Endothelial cell of umbilical vein (primary cell): Measurements from ENCODE around the gene GLB1L2. TPM values are rescaled to one million over a fixed set of nuclear protein-coding genes. Genes with fewer than 3 reads are reported as not detected.

Experiments
- BruUV-seq: library from RNA; stranded (reverse); fragments of 400-500 nt; replicated peaks from 2 replicates; lab custom pipeline; 2021; lab: Mats Ljungman, UMichigan
- CTCF ChIA-PET: fragments of 300-600, 350-600 bp; sonication (Branson Sonifier 250); formaldehyde crosslinking; loops from one replicate; lab custom pipeline; 2021; ENCODE audit warnings: antibody characterized with exemption, inconsistent platforms; lab: Charles Lee
- POLR2A ChIA-PET: fragments of 300-600, 350-600 bp; sonication (Branson Sonifier 250); formaldehyde crosslinking; loops from one replicate; lab custom pipeline; 2021; ENCODE audit warnings: antibody characterized with exemption, inconsistent platforms; lab: Charles Lee
- DNase-seq: peaks from one replicate; pipeline ENCODE4 v3.0.0-alpha.2; 2011; ENCODE audit warnings: low read depth, low spot score
- FAIRE-seq: peaks from 2 replicates; lab custom pipeline; 2011; peaks lifted over from hg19 to GRCh38; lab: Jason Lieb, UNC
- H2AFZ ChIP-seq: 2 replicates; pipeline ENCODE4 v1.6.0; 2012; ENCODE audit warnings: low read depth, low read length, control low read depth, inconsistent platforms
- H3K27ac ChIP-seq: 2 replicates; pipeline ENCODE4 v1.5.1; 2011; ENCODE audit warnings: low read depth, mild to moderate bottlenecking, control low read depth, low read length, moderate library complexity; ENCODE audit not compliant: insufficient read depth
- H3K27me3 ChIP-seq, 2 experiments: 2 replicates each; pipeline versions ENCODE4 v1.6.0 to v1.6.1; 2011; ENCODE audit warnings: low read length in 2 of 2, mixed read lengths in 1 of 2; ENCODE audit not compliant: control insufficient read depth in 2 of 2, insufficient read depth in 2 of 2
- H3K36me3 ChIP-seq, 2 experiments: 2 replicates in 1 of 2; 3 replicates in 1 of 2; pipeline ENCODE4 v1.5.1; 2011; ENCODE audit warnings: low read length in 2 of 2, mild to moderate bottlenecking in 1 of 2, moderate library complexity in 1 of 2; ENCODE audit not compliant: control insufficient read depth in 2 of 2, insufficient read depth in 2 of 2; ENCODE audit errors: extremely low read depth in 1 of 2
- H3K4me1 ChIP-seq: 3 replicates; pipeline ENCODE4 v1.5.1; 2011; ENCODE audit warnings: mild to moderate bottlenecking, low read length; ENCODE audit not compliant: control insufficient read depth, insufficient read depth; ENCODE audit errors: extremely low read depth
- H3K4me2 ChIP-seq: 2 replicates; pipeline ENCODE4 v1.6.1; 2011; ENCODE audit warnings: low read length, control low read depth, mixed read lengths; ENCODE audit not compliant: insufficient read depth
- H3K4me3 ChIP-seq, 3 experiments: fragments of 200-600 bp in 1 of 3; sonication (generic), shearing (Covaris generic) in 1 of 3; replicated peaks in 1 of 3; 2 replicates each; pipeline ENCODE4 v1.5.1; 2011 to 2016; ENCODE audit warnings: control low read depth in 3 of 3, low read length in 3 of 3, mild to moderate bottlenecking in 2 of 3, inconsistent platforms in 1 of 3, low read depth in 1 of 3, moderate library complexity in 1 of 3; ENCODE audit not compliant: insufficient read depth in 1 of 3
- H3K79me2 ChIP-seq: 2 replicates; pipeline ENCODE4 v1.6.0; 2012; ENCODE audit warnings: low read length, inconsistent platforms; ENCODE audit not compliant: control insufficient read depth, insufficient read depth
- H3K9ac ChIP-seq: replicated peaks from 2 replicates; pipeline ENCODE3; 2011; ENCODE audit warnings: low read length, control low read depth; ENCODE audit not compliant: insufficient read depth; ENCODE audit errors: extremely low read depth
- H3K9me1 ChIP-seq: replicated peaks from 3 replicates; pipeline ENCODE4 v1.6.0; 2011; ENCODE audit warnings: mild to moderate bottlenecking, low read length; ENCODE audit not compliant: control insufficient read depth, insufficient read depth; ENCODE audit errors: extremely low read depth
- H3K9me3 ChIP-seq: replicated peaks from 2 replicates; pipeline ENCODE4 v1.5.1; 2012; ENCODE audit warnings: low read length, inconsistent platforms; ENCODE audit not compliant: control insufficient read depth, insufficient read depth
- H4K20me1 ChIP-seq: replicated peaks from 2 replicates; pipeline ENCODE3; 2011; ENCODE audit warnings: mild to moderate bottlenecking, low read length; ENCODE audit not compliant: control insufficient read depth, insufficient read depth; ENCODE audit errors: extremely low read depth
- CTCF ChIP-seq, 2 donors: IDR thresholded peaks; 1 replicate in 1 of 2; 2 replicates in 1 of 2; pipeline ENCODE4 v1.5.1; 2011; ENCODE audit warnings: low read length in 2 of 2, mild to moderate bottlenecking in 2 of 2, moderate library complexity in 2 of 2, control low read depth in 1 of 2, inconsistent platforms in 1 of 2, low read depth in 1 of 2; ENCODE audit not compliant: insufficient read depth in 1 of 2; ENCODE audit errors: extremely low read depth in 1 of 2
- EZH2 ChIP-seq: IDR thresholded peaks from 2 replicates; pipeline ENCODE4 v1.6.1; 2012; ENCODE audit warnings: borderline replicate concordance, low read depth, mild to moderate bottlenecking, moderate library complexity, low read length, inconsistent platforms; ENCODE audit not compliant: severe bottlenecking
- FOS ChIP-seq: IDR thresholded peaks from 2 replicates; pipeline ENCODE4 v1.6.1; 2011; ENCODE audit warnings: mild to moderate bottlenecking, low read length, moderate library complexity, borderline replicate concordance; ENCODE audit not compliant: insufficient read depth
- GATA2 ChIP-seq: IDR thresholded peaks from 2 replicates; pipeline ENCODE4 v1.7.0; 2011; ENCODE audit warnings: low read depth, mild to moderate bottlenecking, moderate library complexity, mixed read lengths, low read length; ENCODE audit not compliant: insufficient read length, insufficient read depth
- JUN ChIP-seq: IDR thresholded peaks from 2 replicates; pipeline ENCODE4 v1.6.1; 2011; ENCODE audit warnings: borderline replicate concordance, low read depth; ENCODE audit not compliant: insufficient read length, insufficient read depth
- MAX ChIP-seq: IDR thresholded peaks from 2 replicates; pipeline ENCODE4 v1.6.1; 2011; ENCODE audit not compliant: insufficient read depth, insufficient read length
- MYC ChIP-seq: IDR thresholded peaks from one replicate; pipeline ENCODE4 v1.6.1; 2011; ENCODE audit warnings: mild to moderate bottlenecking, low read depth, low read length
- POLR2A ChIP-seq: IDR thresholded peaks from 2 replicates; pipeline ENCODE4 v1.6.1; 2012; ENCODE audit warnings: low read depth, mild to moderate bottlenecking, control low read depth, low read length
- POLR2AphosphoS5 ChIP-seq: IDR thresholded peaks from 2 replicates; pipeline ENCODE4 v1.6.1; 2012; ENCODE audit warnings: low read depth, mild to moderate bottlenecking, control low read depth, low read length, moderate library complexity; ENCODE audit not compliant: insufficient read depth
- dilution Hi-C: fragments of 300-500 bp; cut with MboI; formaldehyde crosslinking; loops from one replicate; pipeline ENCODE4 v1.15.0; 2019; ENCODE audit warnings: low sequenced_read_pairs; ENCODE audit not compliant: extremely low pct_ligation_motif_present
- intact Hi-C: fragments of 100-400 bp; cut with micrococcal nuclease; formaldehyde crosslinking; loops from one replicate; pipeline ENCODE4 v1.10.0; 2022
- polyA plus RNA-seq, 4 experiments: library from polyadenylated mRNA; depleted of rRNA in 3 of 4; stranded (reverse) in 3 of 4; unstranded in 1 of 4; fragments of >200 nt; gene quantifications; 2 replicates each; pipeline versions ENCODE4 v1.2.1 to v1.2.3, GENCODE V29; 2011 to 2012; ENCODE audit warnings: missing spikeins in 1 of 4
- total RNA-seq: library from RNA; stranded (reverse); gene quantifications from 2 replicates; pipeline ENCODE4 v1.2.3, GENCODE V29; 2021

GLB1L2 gene
- total and polyA plus RNA-seq, 2 donors (not counting 3 experiments of a cell fraction or from before 2014, with no cell fraction given): 0.55 to 0.59 TPM

- CTCF ChIA-PET: no interaction called here
- POLR2A ChIA-PET: no interaction called here
- no peaks in the 10 kb centered on the region for H3K79me2 ChIP-seq
- no peaks in the 10 kb centered on the region for H3K36me3 ChIP-seq
- BruUV-seq: no TSS peak
- no peaks in the 10 kb centered on the region for H3K9me3 ChIP-seq
- no peak for DNase-seq
- H3K27me3 ChIP-seq: no peaks in the 10 kb centered on the region
- no peak overlapping the region for H3K9ac ChIP-seq
- no peak overlapping the region for H3K4me2 ChIP-seq
- no peaks in the 10 kb centered on the region for H3K4me1 ChIP-seq
- intact Hi-C loops: no loop called here
- FAIRE-seq: no peak
- no peak overlapping the region for H3K27ac ChIP-seq
- no peak overlapping the region for H2AFZ ChIP-seq
- H3K4me3 ChIP-seq: no peak overlapping the region
- no peaks in the 10 kb centered on the region for H4K20me1 ChIP-seq
- TF ChIP-seq POLR2A (no peak), MYC (no peak), FOS (no peak), MAX (no peak), EZH2 (no peak), CTCF (IDR thresholded peaks at IDR 0.05; ENCODE audit: extremely low read depth in 1 of 2, insufficient read depth in 1 of 2, low read depth in 1 of 2, low read length in 2 of 2) (no peak), GATA2 (no peak), POLR2AphosphoS5 (no peak), JUN (no peak)
- dilution Hi-C loops: no loop called here
- H3K9me1 ChIP-seq: no peaks in the 10 kb centered on the region
Observed at GRCh38 chr11:134349802-134350355, 18.1 kb downstream of the GLB1L2 start.
